Left lung (tissue), 10 donors: ENCODE data around the gene TAF5. TPM values are rescaled to one million over a fixed set of nuclear protein-coding genes. Genes with fewer than 3 reads are reported as not detected.
A peak's percentile ranks its signal among the peaks of the same experiment; 100 is the strongest.

Source experiments
- ATAC-seq: fragments of 200-7000 bp; cut with Tn5 transposase; one replicate; pipeline ENCODE4 v1.9.1; 2020; ENCODE audit warnings: moderate library complexity
- DNase-seq, 4 donors: peaks; one replicate each; pipeline ENCODE4 v3.0.0-alpha.2; 2013 to 2020
- H3K27ac ChIP-seq, 2 donors: fragments of 200-600 bp; sonication (generic) in 1 of 2; one replicate each; pipeline versions ENCODE4 v1.5.0 to v1.8.0; 2020 to 2021
- H3K27me3 ChIP-seq, 2 donors: fragments of 200-600 bp; sonication (generic) in 1 of 2; one replicate each; pipeline versions ENCODE4 v1.5.0 to v1.8.0; 2020 to 2021
- H3K36me3 ChIP-seq, 2 donors: fragments of 200-600 bp; sonication (generic) in 1 of 2; one replicate each; pipeline versions ENCODE4 v1.5.0 to v1.8.0; 2020 to 2021
- H3K4me1 ChIP-seq, 2 donors: fragments of 200-600 bp; one replicate each; pipeline ENCODE4 v1.8.0; 2021
- H3K4me3 ChIP-seq, 2 donors: fragments of 200-600 bp; sonication (generic) in 1 of 2; one replicate each; pipeline versions ENCODE4 v1.5.0 to v1.8.0; 2020 to 2021; ENCODE audit warnings: mild to moderate bottlenecking in 1 of 2
- H3K9me3 ChIP-seq, 2 donors: fragments of 200-600 bp; sonication (generic) in 1 of 2; one replicate each; pipeline versions ENCODE4 v1.5.0 to v1.8.0; 2020 to 2021
- intact Hi-C, 2 donors: fragments of 100-400 bp; cut with DNase I; formaldehyde crosslinking; loops; one replicate each; pipeline versions ENCODE4 v1.11.2 to v1.14.2; 2022
- polyA plus RNA-seq, 6 donors: library from polyadenylated mRNA; unstranded; fragments of 120-200 nt; gene quantifications; one replicate each; pipeline ENCODE4 v1.2.1, GENCODE V29; 2013; ENCODE audit not compliant: insufficient read length in 6 of 6
- total RNA-seq, 2 donors: library from RNA; stranded (reverse); fragmentation: NEBNext Ultra II Directional; extraction: Animal tissue kit (Norgen Biotek cat#: 25700); gene quantifications; one replicate each; pipeline ENCODE4 v1.2.1, GENCODE V29; 2021
- TF ChIP-seq, protein P1 (sequence below), 2 donors: fragments of 200-600 bp; sonication (generic) in 1 of 2; IDR thresholded peaks; one replicate each; pipeline versions ENCODE4 v1.5.0 to v1.8.0; 2021; ENCODE audit warnings: antibody characterized with exemption in 2 of 2
- donor health status: DM: no; HTN: yes; CAD: no.
- donor health status: DM: no; HTN: no; CAD: no.

The TAF5 gene
- total and polyA plus RNA-seq, 8 donors = 3.7 to 8.1 (median 7.0) TPM

DNA sequence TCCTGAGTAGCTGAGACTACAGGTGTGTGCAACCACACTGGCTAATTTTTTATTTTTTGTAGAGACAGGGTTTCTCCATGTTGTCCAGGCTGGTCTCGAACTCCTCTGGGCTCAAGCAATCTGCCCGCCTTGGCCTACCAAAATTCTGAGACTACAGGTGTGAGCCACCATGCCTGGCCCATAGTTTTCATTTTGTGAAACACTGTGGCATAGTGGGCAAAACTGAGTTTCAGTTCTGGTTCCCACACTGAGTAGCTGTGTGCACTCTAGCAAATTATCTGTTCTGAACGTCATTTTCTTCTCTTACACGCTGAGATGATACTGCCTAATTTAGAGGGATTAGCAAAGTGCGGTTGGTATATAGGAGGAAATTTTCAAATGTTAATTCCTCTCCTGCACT is 15.0 kb downstream of the TAF5 start:
- Histone ChIP-seq H3K27ac (no peak overlapping the region), H3K36me3 (peaks cover 0 to 97% of the 10 kb centered on the region in 2 donors), H3K27me3 (no peaks in the 10 kb centered on the region), H3K4me1 (no peaks in the 10 kb centered on the region), H3K9me3 (no peaks in the 10 kb centered on the region), H3K4me3 (no peak overlapping the region)
- intact Hi-C loops = no loop called here
- TF ChIP-seq, protein P1, sequence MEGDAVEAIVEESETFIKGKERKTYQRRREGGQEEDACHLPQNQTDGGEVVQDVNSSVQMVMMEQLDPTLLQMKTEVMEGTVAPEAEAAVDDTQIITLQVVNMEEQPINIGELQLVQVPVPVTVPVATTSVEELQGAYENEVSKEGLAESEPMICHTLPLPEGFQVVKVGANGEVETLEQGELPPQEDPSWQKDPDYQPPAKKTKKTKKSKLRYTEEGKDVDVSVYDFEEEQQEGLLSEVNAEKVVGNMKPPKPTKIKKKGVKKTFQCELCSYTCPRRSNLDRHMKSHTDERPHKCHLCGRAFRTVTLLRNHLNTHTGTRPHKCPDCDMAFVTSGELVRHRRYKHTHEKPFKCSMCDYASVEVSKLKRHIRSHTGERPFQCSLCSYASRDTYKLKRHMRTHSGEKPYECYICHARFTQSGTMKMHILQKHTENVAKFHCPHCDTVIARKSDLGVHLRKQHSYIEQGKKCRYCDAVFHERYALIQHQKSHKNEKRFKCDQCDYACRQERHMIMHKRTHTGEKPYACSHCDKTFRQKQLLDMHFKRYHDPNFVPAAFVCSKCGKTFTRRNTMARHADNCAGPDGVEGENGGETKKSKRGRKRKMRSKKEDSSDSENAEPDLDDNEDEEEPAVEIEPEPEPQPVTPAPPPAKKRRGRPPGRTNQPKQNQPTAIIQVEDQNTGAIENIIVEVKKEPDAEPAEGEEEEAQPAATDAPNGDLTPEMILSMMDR (IDR thresholded peaks at IDR 0.05) = no peak
- ATAC-seq (no peak), DNase-seq (no peak)

DNA sequence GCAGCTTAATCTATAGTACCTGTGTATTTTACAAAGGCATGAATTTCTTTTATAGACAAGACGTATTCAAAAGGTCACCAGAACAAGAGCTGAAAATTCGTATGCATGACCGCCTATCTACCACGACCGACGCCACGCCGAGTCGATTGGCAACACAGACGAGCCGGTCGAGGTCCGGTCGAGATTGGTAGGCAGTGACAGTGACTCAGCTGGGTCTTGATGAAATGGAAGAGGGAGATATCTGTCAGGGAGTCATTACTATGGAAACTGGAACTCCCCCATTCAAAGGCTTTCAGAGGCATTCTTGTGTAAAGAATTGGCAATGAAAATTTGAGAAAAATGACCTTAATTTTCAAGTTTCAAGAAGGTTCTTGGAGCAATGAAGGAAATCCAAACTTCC is 26.4 kb downstream of the TAF5 start:
- TF ChIP-seq, protein P1 (IDR thresholded peaks at IDR 0.05) = no peak
- Histone ChIP-seq H3K4me1 (peaks cover 18 to 51% of the 10 kb centered on the region in 2 donors), H3K4me3 (no peak overlapping the region), H3K27ac (no peak overlapping the region), H3K27me3 (no peaks in the 10 kb centered on the region), H3K36me3 (peaks cover 0 to 40% of the 10 kb centered on the region in 2 donors), H3K9me3 (no peaks in the 10 kb centered on the region)
- DNase-seq (no peak), ATAC-seq (no peak)
- intact Hi-C loops = no loop called here

DNA sequence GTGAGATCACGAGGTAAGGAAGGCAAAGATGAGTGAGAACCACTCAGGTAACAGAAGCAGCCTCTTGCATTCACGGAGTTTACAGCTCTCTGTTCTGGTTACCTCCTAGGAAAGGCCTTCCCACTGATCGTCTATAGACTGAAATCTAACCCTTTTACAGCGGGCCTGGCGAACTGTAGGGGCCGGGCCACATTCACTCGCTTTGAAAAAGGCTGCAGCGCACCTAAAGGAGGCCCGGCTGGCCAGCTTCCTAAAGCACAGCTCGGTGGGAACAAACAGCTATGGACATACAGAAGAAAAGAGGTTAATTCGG is 27.9 kb downstream of the TAF5 start:
- intact Hi-C loops = no loop called here
- DNase-seq (peak in 2 of 4 donors; percentile 7 to 19), ATAC-seq (peak; percentile 38)
- Histone ChIP-seq H3K4me1 (peaks cover 18 to 56% of the 10 kb centered on the region in 2 donors), H3K9me3 (no peaks in the 10 kb centered on the region), H3K4me3 (peak overlapping the region; percentile 71 to 95), H3K27ac (peak overlapping the region; percentile 57 to 76), H3K36me3 (peaks cover 0 to 40% of the 10 kb centered on the region in 2 donors), H3K27me3 (no peaks in the 10 kb centered on the region)
- TF ChIP-seq, protein P1 (IDR thresholded peaks at IDR 0.05) = no peak

DNA sequence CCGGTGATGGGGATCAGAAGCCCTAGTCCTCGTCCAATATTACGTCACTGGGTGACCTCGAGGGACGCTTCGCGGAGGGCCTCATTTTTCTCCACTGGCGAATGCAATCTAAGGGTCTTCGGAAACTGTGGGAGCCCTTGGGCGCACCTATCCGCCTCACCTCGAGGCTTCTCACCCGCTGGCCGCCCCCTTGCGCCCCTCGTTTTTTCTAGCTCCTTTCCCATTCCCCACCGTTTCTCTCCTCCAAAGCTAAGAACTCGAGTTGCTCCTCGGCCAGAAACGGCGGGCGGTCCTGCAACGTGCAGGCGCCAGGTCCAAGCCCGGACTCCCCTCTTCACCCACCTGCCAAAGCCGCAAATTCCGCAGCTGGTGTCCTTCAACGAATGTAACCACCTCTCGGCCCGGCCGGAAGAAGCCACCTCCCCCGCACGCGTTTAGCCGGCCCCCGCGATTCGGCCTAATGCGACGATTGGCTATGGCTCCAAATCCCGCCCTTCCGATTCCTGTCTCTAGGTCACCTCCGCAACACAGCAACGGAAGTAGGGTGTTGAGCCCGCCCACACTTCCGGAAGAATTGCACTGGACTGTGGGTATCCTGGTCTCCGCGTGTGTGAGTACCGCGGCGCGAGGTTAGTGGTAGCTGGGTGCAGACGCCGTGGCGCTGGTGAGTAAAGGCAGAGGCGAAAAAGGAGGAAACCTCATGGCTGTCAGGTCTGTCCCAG is 28.5 kb downstream of the TAF5 start, which contains the start of the genes ATP5MK and PDCD11:
Gene ATP5MK (minus strand): TSS at position 409 of the 722 bp plus-strand sequence. CDS start 4,018 bp downstream, outside the sequence.
Gene PDCD11 (plus strand): TSS at position 560 of the 722 bp plus-strand sequence. CDS start 1,801 bp downstream, outside the sequence.
- peaks cover 0 to 40% of the 10 kb centered on the region in 2 donors for H3K36me3 ChIP-seq
- no peaks in the 10 kb centered on the region for H3K27me3 ChIP-seq
- DNase-seq (peak; percentile 95 to 98 (median 98)), ATAC-seq (peak; percentile 100)
- H3K9me3 ChIP-seq = no peaks in the 10 kb centered on the region
- peaks cover 18 to 56% of the 10 kb centered on the region in 2 donors for H3K4me1 ChIP-seq
- H3K4me3 ChIP-seq = peak within 1 kb of the TSS; percentile 71 to 95
- intact Hi-C loops = no loop called here
- TF ChIP-seq, protein P1 (IDR thresholded peaks at IDR 0.05) = no peak
- peak within 1 kb of the TSS; percentile 57 to 76 for H3K27ac ChIP-seq

DNA sequence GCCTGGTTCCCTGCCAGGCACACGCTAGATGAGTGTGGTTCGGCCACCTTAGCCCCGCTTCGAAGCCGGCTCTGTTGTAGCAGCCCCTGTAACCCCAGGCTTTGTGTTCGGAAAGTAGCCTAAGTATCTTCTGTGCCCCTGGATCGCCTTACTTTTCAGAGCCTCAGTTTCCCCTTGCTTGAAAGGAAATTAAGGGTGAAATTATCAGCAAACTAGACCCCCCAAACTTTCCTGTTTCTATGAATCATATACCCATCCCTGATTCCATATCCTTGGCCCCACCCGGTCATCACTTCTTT is 29.0 kb downstream of the TAF5 start:
- Histone ChIP-seq H3K4me3 (peak overlapping the region; percentile 71 to 95), H3K4me1 (peaks cover 18 to 56% of the 10 kb centered on the region in 2 donors), H3K27me3 (no peaks in the 10 kb centered on the region), H3K36me3 (peaks cover 0 to 40% of the 10 kb centered on the region in 2 donors), H3K9me3 (no peaks in the 10 kb centered on the region), H3K27ac (peak overlapping the region in 1 of 2 donors; percentile 76)
- DNase-seq = no peak
- intact Hi-C loops = no loop called here
- ATAC-seq = no peak
- TF ChIP-seq, protein P1 (IDR thresholded peaks at IDR 0.05) = no peak
